Neural progenitor cell (in vitro differentiated cells): ENCODE results near the gene ORM1. TPM values are rescaled to one million over a fixed set of nuclear protein-coding genes. Genes with fewer than 3 reads are reported as not detected.

Experiments used
- DNase-seq: peaks from one replicate; pipeline ENCODE4 v3.0.0-alpha.2; 2016; ENCODE audit warnings: low spot score
- H2AFZ ChIP-seq: fragments of 200-600 bp; sonication (generic); replicated peaks from 2 replicates; pipeline ENCODE4 v1.6.1; 2016; ENCODE audit warnings: antibody characterized with exemption
- H3F3A ChIP-seq: fragments of 200-600 bp; sonication (generic); 2 replicates; pipeline ENCODE4 v1.6.1; 2016; ENCODE audit warnings: antibody characterized with exemption, low read depth
- H3K27ac ChIP-seq: fragments of 200-600 bp; sonication (generic); 2 replicates; pipeline ENCODE4 v1.5.1; 2016; ENCODE audit warnings: mild to moderate bottlenecking
- H3K27me3 ChIP-seq: fragments of 200-600 bp; sonication (generic); 2 replicates; pipeline ENCODE4 v1.6.1; 2016; ENCODE audit warnings: mild to moderate bottlenecking, moderate library complexity
- H3K36me3 ChIP-seq: fragments of 200-600 bp; sonication (generic); 2 replicates; pipeline ENCODE4 v1.5.1; 2016
- H3K4me1 ChIP-seq: fragments of 200-600 bp; sonication (generic); 2 replicates; pipeline ENCODE4 v1.6.1; 2016; ENCODE audit warnings: mixed run types
- H3K4me2 ChIP-seq: fragments of 200-600 bp; sonication (generic); 2 replicates; pipeline ENCODE4 v1.6.1; 2016
- H3K4me3 ChIP-seq: fragments of 200-600 bp; sonication (generic); 2 replicates; pipeline ENCODE4 v1.5.1; 2016
- H3K79me2 ChIP-seq: fragments of 200-600 bp; sonication (generic); 2 replicates; pipeline ENCODE4 v1.6.1; 2016; ENCODE audit warnings: low read depth
- H3K9ac ChIP-seq: fragments of 200-600 bp; sonication (generic); 2 replicates; pipeline ENCODE4 v1.6.1; 2016
- H3K9me3 ChIP-seq: fragments of 200-600 bp; sonication (generic); 2 replicates; pipeline ENCODE4 v1.5.1; 2016; ENCODE audit warnings: low read depth
- H4K20me1 ChIP-seq: fragments of 200-600 bp; sonication (generic); 2 replicates; pipeline ENCODE4 v1.6.1; 2016; ENCODE audit warnings: low read depth
- H3K27ac Mint-ChIP-seq: 3 replicates; pipeline ENCODE4 v1.8.0; 2021; ENCODE audit warnings: mixed read lengths
- H3K27me3 Mint-ChIP-seq: 2 replicates; pipeline ENCODE4 v1.8.0; 2022; ENCODE audit warnings: low read depth, mild to moderate bottlenecking, inconsistent platforms, moderate library complexity, mixed read lengths; ENCODE audit not compliant: insufficient read depth
- H3K36me3 Mint-ChIP-seq: 3 replicates; pipeline ENCODE4 v1.8.0; 2021; ENCODE audit warnings: mixed read lengths
- H3K4me1 Mint-ChIP-seq: 3 replicates; pipeline ENCODE4 v1.8.0; 2021; ENCODE audit warnings: mixed read lengths
- H3K4me3 Mint-ChIP-seq: 3 replicates; pipeline ENCODE4 v1.8.0; 2021; ENCODE audit warnings: mild to moderate bottlenecking, moderate library complexity, mixed read lengths
- H3K9me3 Mint-ChIP-seq: 3 replicates; pipeline ENCODE4 v1.8.0; 2020; ENCODE audit warnings: mixed read lengths
- EZH2 ChIP-seq: fragments of 200-600 bp; sonication (generic); IDR thresholded peaks from 2 replicates; pipeline ENCODE4 v1.6.1; 2017; ENCODE audit warnings: antibody characterized with exemption, mild to moderate bottlenecking, moderate library complexity
- EZH2phosphoT487 ChIP-seq: fragments of 200-600 bp; sonication (generic); IDR thresholded peaks from 2 replicates; pipeline ENCODE4 v1.6.1; 2017; ENCODE audit warnings: antibody characterized with exemption
- total RNA-seq: library from RNA; depleted of rRNA; stranded (reverse); fragments of >200 nt; gene quantifications from 2 replicates; pipeline ENCODE4 v1.2.3, GENCODE V29; 2015; ENCODE audit warnings: low replicate concordance
- TF ChIP-seq, protein P1 (sequence below): fragments of 200-600 bp; sonication (generic); IDR thresholded peaks from 2 replicates; pipeline ENCODE4 v1.5.1; 2017; ENCODE audit warnings: antibody characterized with exemption, mild to moderate bottlenecking

Gene ORM1
- total RNA-seq, 1 donor from 2014 or later: not detected

DNA sequence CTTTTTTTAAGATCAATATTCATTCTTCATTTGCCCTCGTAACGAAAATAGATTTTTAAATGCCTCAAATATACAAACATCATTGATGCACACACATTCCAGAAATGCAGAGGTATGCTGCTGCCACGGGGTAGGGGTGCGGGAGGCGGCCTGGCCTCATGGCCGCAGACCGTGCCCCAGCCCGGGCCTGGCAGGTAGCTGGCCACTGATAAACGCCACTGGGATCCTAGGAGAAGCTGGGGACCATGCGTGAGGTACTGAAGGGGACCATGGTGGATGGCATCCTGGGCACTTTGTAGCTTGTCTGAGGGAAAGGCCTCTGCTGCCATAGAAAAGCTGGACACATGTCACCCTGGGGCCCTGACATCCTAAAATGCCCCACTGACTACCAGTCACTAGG, 13.3 kb downstream of the ORM1 start:
- Histone ChIP-seq H3K4me3 (no peak overlapping the region), H4K20me1 (no peaks in the 10 kb centered on the region), H3K79me2 (no peaks in the 10 kb centered on the region), H3K36me3 (no peaks in the 10 kb centered on the region), H3K27ac (no peak overlapping the region), H3K9ac (no peak overlapping the region), H2AFZ (no peak overlapping the region), H3K9me3 (no peaks in the 10 kb centered on the region), H3K4me2 (no peak overlapping the region), H3F3A (no peaks in the 10 kb centered on the region), H3K4me1 (no peaks in the 10 kb centered on the region), H3K27me3 (no peaks in the 10 kb centered on the region)
- Mint-ChIP-seq H3K27me3 (peaks cover 2% of the 10 kb centered on the region), H3K4me3 (no peak overlapping the region), H3K36me3 (peaks cover 3% of the 10 kb centered on the region), H3K4me1 (no peaks in the 10 kb centered on the region), H3K27ac (no peak overlapping the region), H3K9me3 (no peaks in the 10 kb centered on the region)
- TF ChIP-seq EZH2phosphoT487 (no peak), EZH2 (no peak)
- TF ChIP-seq, protein P1, sequence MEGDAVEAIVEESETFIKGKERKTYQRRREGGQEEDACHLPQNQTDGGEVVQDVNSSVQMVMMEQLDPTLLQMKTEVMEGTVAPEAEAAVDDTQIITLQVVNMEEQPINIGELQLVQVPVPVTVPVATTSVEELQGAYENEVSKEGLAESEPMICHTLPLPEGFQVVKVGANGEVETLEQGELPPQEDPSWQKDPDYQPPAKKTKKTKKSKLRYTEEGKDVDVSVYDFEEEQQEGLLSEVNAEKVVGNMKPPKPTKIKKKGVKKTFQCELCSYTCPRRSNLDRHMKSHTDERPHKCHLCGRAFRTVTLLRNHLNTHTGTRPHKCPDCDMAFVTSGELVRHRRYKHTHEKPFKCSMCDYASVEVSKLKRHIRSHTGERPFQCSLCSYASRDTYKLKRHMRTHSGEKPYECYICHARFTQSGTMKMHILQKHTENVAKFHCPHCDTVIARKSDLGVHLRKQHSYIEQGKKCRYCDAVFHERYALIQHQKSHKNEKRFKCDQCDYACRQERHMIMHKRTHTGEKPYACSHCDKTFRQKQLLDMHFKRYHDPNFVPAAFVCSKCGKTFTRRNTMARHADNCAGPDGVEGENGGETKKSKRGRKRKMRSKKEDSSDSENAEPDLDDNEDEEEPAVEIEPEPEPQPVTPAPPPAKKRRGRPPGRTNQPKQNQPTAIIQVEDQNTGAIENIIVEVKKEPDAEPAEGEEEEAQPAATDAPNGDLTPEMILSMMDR: no peak
- DNase-seq: no peak

DNA sequence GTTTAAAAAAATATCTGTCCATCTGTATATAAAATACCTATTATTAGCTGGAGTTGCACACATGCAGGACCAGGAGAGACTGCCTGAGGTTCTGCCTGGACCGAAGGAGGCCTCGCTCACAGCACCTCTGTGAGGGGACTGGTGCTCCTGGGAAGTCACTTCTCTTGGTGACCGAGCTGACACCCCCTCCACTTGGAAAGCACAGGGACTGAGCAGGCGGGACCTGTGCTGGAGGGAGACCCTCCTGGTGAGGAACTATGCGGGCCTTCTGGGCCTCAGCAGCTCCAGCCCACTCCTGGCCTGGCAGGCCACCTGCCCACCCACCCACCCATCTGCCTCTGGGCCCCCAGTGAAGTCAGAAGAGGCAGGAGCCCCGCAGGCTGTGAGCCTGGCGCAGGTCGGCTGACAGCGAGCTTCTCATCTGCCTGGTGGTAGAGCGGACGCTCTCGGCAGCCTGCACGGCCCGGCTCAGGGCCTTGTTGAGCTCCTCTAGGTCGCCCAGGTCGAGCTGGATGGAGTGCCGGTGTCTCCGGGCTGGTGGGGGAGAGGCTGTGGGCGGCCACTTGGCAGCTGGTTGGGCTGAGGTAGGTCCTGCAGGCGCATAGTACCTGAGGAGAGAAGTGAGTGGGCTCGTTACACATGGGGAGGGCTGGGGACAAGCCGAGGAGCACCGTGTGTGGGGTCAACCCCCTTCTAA, 13.9 kb downstream of the ORM1 start:
- Histone ChIP-seq H3K9ac (no peak overlapping the region), H4K20me1 (no peaks in the 10 kb centered on the region), H3K4me3 (no peak overlapping the region), H3K27me3 (no peaks in the 10 kb centered on the region), H2AFZ (no peak overlapping the region), H3K36me3 (no peaks in the 10 kb centered on the region), H3F3A (no peaks in the 10 kb centered on the region), H3K79me2 (no peaks in the 10 kb centered on the region), H3K4me1 (no peaks in the 10 kb centered on the region), H3K4me2 (no peak overlapping the region), H3K27ac (no peak overlapping the region), H3K9me3 (no peaks in the 10 kb centered on the region)
- TF ChIP-seq EZH2: no peak
- TF ChIP-seq, protein P1: no peak
- TF ChIP-seq EZH2phosphoT487: no peak
- no peak for DNase-seq
- Mint-ChIP-seq H3K4me1 (no peaks in the 10 kb centered on the region), H3K4me3 (no peak overlapping the region), H3K27me3 (peaks cover 4% of the 10 kb centered on the region), H3K36me3 (peaks cover 3% of the 10 kb centered on the region), H3K27ac (no peak overlapping the region), H3K9me3 (no peaks in the 10 kb centered on the region)

DNA sequence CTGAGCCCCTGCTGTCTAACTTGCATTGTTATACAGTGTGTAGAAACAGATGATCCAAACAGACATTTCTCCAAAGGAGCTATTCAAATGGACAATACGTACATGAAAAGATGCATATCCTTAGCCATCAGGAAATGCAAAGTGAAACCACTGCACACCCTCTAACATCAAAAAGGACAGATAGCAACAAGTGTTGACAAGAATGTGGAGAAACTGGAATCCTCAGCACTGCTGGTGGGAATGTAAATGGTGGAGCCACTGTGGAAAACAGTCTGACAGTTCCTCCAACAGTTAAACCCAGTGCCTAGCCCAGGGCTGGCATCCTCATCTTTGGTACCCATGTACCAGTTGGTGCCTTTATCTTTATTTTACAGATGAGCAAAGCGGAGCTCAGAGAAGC, 15.3 kb downstream of the ORM1 start:
- H3K36me3 Mint-ChIP-seq: peaks cover 5% of the 10 kb centered on the region
- no peaks in the 10 kb centered on the region for H3K9me3 Mint-ChIP-seq
- no peaks in the 10 kb centered on the region for H3K4me1 Mint-ChIP-seq
- Histone ChIP-seq H3K4me3 (no peak overlapping the region), H3F3A (no peaks in the 10 kb centered on the region), H3K27me3 (no peaks in the 10 kb centered on the region), H3K79me2 (no peaks in the 10 kb centered on the region), H4K20me1 (no peaks in the 10 kb centered on the region), H3K36me3 (no peaks in the 10 kb centered on the region), H2AFZ (no peak overlapping the region), H3K9ac (no peak overlapping the region), H3K4me2 (no peak overlapping the region), H3K4me1 (no peaks in the 10 kb centered on the region), H3K27ac (no peak overlapping the region), H3K9me3 (no peaks in the 10 kb centered on the region)
- no peak overlapping the region for H3K4me3 Mint-ChIP-seq
- H3K27ac Mint-ChIP-seq: no peak overlapping the region
- no peak for TF ChIP-seq EZH2phosphoT487
- TF ChIP-seq EZH2: no peak
- TF ChIP-seq, protein P1: no peak
- DNase-seq: no peak
- peaks cover 4% of the 10 kb centered on the region for H3K27me3 Mint-ChIP-seq
